K562 (cell line): ENCODE results near the gene STAT6. TPM values are rescaled to one million over a fixed set of nuclear protein-coding genes. Genes with fewer than 3 reads are reported as not detected.

Experiments used
- ADNP ChIP-seq: fragments of 200-800 bp; sonication (Bioruptor generic); IDR thresholded peaks from 2 replicates; pipeline ENCODE4 v1.6.1; 2016; ENCODE audit warnings: missing genetic modification characterization, missing compliant biosample characterization
- ARNT ChIP-seq, 2 experiments: fragments of 450-650 bp; IDR thresholded peaks; 2 replicates each; pipeline ENCODE4 v1.6.1; 2016; ENCODE audit warnings: mild to moderate bottlenecking in 1 of 2
- ATF7 ChIP-seq: fragments of 450-650 bp; IDR thresholded peaks from 2 replicates; pipeline ENCODE4 v1.7.1; 2014; ENCODE audit warnings: mild to moderate bottlenecking, moderate library complexity
- BACH1 ChIP-seq: fragments of 200-800 bp; sonication (Bioruptor generic); IDR thresholded peaks from 2 replicates; pipeline ENCODE4 v1.6.1; 2016; ENCODE audit warnings: missing genetic modification characterization, missing compliant biosample characterization
- CBX3 ChIP-seq, 2 experiments: IDR thresholded peaks; 1 replicate in 1 of 2; 2 replicates in 1 of 2; pipeline ENCODE4 v1.6.1; 2012; ENCODE audit warnings: inconsistent platforms in 2 of 2, low read length in 2 of 2, borderline replicate concordance in 1 of 2, control low read depth in 1 of 2
- CEBPB ChIP-seq: fragments of 450-650 bp; IDR thresholded peaks from 2 replicates; pipeline ENCODE4 v1.6.1; 2016; ENCODE audit warnings: missing genetic modification characterization, missing compliant biosample characterization
- CTBP1 ChIP-seq: fragments of 450-650 bp; IDR thresholded peaks from 2 replicates; pipeline ENCODE4 v1.6.1; 2016; ENCODE audit warnings: borderline replicate concordance
- ELF1 ChIP-seq: fragments of 200-800 bp; sonication (Bioruptor generic); IDR thresholded peaks from 2 replicates; pipeline ENCODE4 v1.6.1; 2016; ENCODE audit warnings: missing genetic modification characterization, missing compliant biosample characterization
- EP400 ChIP-seq: fragments of 450-650 bp; IDR thresholded peaks from 2 replicates; pipeline ENCODE4 v1.6.1; 2017; ENCODE audit warnings: antibody characterized with exemption, mild to moderate bottlenecking, moderate library complexity
- FOXP1 ChIP-seq: sonication (generic); formaldehyde crosslinking; IDR thresholded peaks from 2 replicates; pipeline ENCODE4 v1.8.0; 2022; ENCODE audit warnings: mild to moderate bottlenecking, missing genetic modification reagents
- NFIC ChIP-seq: fragments of 450-650 bp; IDR thresholded peaks from 2 replicates; pipeline ENCODE4 v1.6.1; 2017; ENCODE audit warnings: mild to moderate bottlenecking, inconsistent platforms
- RBM15 ChIP-seq: fragments of 200-400 bp; formaldehyde crosslinking; IDR thresholded peaks from 2 replicates; pipeline ENCODE4 v1.6.1; 2018; ENCODE audit warnings: mild to moderate bottlenecking, low read length, moderate library complexity; ENCODE audit not compliant: insufficient read depth
- ZNF584 ChIP-seq: fragments of 200-800 bp; sonication (Bioruptor generic); IDR thresholded peaks from 2 replicates; pipeline ENCODE4 v1.6.1; 2016; ENCODE audit warnings: low read depth, mild to moderate bottlenecking, missing genetic modification characterization, missing compliant biosample characterization
- ZNF589 ChIP-seq: fragments of 200-800 bp; sonication (Bioruptor generic); IDR thresholded peaks from 2 replicates; pipeline ENCODE4 v1.6.1; 2016; ENCODE audit warnings: low read depth, missing genetic modification characterization, missing compliant biosample characterization
- ZNF780A ChIP-seq: fragments of 250-450 bp; sonication (Bioruptor Pico); IDR thresholded peaks from 2 replicates; pipeline ENCODE4 v1.5.0; 2021; ENCODE audit warnings: mild to moderate bottlenecking
- polyA plus RNA-seq, 8 experiments: library from polyadenylated mRNA; depleted of rRNA in 4 of 8; stranded (reverse) in 5 of 8; unstranded in 3 of 8; fragments of >200 nt; fragmentation: Nextera tagmentation in 2 of 8; fragmentation: Illumina TruSeq in 1 of 8; extraction: Ambion mirVana in 2 of 8; extraction: Trizol in 1 of 8; gene quantifications; 2 replicates each; pipeline versions ENCODE4 v1.2.1 to v1.2.3, GENCODE V29; 2011 to 2014; ENCODE audit warnings: inconsistent platforms in 1 of 8, missing spikeins in 1 of 8
- total RNA-seq, 7 experiments: library from RNA; depleted of rRNA in 6 of 7; stranded (reverse); fragments of >200 nt in 6 of 7; fragmentation: Illumina TruSeq in 2 of 7; extraction: Trizol in 2 of 7; gene quantifications; 2 replicates each; pipeline versions ENCODE4 v1.2.1 to v1.2.3, GENCODE V29; 2011 to 2021; ENCODE audit warnings: low replicate concordance in 1 of 7
- TF ChIP-seq, protein P1 (sequence below): sonication (generic); formaldehyde crosslinking; IDR thresholded peaks from 2 replicates; pipeline ENCODE4 v1.8.0; 2023; ENCODE audit warnings: missing genetic modification reagents, mild to moderate bottlenecking, borderline replicate concordance
- TF ChIP-seq, protein P2 (sequence below): fragments of 250-450 bp; sonication (Bioruptor Pico); IDR thresholded peaks from 2 replicates; pipeline ENCODE4 v1.4.0; 2020; ENCODE audit warnings: mild to moderate bottlenecking, moderate library complexity
- TF ChIP-seq, protein P3 (sequence below): fragments of 450-650 bp; IDR thresholded peaks from 2 replicates; pipeline ENCODE4 v1.6.1; 2018; ENCODE audit not compliant: partially characterized antibody

Gene STAT6
- total and polyA plus RNA-seq, 9 of the 15 experiments (the other 6 are each of a cell fraction or from before 2014, with no cell fraction given), result 2.4 to 49.5 (median 26.5) TPM

DNA sequence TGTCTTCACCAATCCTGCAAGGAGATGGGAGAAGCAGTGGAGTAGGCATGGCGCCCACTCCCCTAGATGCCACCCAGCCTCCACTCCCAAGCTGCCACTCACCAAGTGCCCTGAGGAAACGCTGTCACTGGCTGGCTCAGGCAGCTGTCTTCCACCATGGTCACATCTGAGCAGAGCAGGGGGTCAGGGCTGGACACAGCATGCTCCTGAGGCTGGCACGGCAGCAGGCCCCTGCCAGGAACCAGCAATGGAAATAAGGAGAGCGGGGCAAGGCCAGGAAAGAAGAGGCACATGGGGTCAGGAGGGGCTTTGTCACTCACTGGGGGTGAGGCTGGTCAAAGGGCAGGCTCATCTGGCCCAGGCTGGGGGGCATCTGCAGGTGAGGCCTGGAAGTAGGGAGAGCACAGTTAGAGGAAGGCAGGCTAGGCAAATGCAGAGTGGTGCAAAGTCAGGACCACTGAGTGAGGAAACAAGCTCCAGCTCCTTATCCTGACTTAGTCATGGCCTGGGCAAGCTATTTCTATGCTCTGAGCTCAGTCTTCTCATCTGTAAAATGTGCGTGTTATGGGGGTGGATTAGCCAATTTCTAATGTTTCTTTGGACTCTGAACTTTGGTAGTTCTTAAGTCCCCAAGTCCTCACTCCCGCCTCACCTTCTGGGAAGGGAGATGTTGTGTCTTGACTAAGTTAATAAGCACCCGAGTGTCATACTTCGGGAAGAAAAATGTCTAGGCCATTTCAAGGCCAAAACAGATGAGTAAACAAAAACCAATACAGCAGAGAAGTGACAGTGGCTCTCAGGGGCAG, 14.2 kb downstream of the STAT6 start (continued):
- TF ChIP-seq, protein P1, sequence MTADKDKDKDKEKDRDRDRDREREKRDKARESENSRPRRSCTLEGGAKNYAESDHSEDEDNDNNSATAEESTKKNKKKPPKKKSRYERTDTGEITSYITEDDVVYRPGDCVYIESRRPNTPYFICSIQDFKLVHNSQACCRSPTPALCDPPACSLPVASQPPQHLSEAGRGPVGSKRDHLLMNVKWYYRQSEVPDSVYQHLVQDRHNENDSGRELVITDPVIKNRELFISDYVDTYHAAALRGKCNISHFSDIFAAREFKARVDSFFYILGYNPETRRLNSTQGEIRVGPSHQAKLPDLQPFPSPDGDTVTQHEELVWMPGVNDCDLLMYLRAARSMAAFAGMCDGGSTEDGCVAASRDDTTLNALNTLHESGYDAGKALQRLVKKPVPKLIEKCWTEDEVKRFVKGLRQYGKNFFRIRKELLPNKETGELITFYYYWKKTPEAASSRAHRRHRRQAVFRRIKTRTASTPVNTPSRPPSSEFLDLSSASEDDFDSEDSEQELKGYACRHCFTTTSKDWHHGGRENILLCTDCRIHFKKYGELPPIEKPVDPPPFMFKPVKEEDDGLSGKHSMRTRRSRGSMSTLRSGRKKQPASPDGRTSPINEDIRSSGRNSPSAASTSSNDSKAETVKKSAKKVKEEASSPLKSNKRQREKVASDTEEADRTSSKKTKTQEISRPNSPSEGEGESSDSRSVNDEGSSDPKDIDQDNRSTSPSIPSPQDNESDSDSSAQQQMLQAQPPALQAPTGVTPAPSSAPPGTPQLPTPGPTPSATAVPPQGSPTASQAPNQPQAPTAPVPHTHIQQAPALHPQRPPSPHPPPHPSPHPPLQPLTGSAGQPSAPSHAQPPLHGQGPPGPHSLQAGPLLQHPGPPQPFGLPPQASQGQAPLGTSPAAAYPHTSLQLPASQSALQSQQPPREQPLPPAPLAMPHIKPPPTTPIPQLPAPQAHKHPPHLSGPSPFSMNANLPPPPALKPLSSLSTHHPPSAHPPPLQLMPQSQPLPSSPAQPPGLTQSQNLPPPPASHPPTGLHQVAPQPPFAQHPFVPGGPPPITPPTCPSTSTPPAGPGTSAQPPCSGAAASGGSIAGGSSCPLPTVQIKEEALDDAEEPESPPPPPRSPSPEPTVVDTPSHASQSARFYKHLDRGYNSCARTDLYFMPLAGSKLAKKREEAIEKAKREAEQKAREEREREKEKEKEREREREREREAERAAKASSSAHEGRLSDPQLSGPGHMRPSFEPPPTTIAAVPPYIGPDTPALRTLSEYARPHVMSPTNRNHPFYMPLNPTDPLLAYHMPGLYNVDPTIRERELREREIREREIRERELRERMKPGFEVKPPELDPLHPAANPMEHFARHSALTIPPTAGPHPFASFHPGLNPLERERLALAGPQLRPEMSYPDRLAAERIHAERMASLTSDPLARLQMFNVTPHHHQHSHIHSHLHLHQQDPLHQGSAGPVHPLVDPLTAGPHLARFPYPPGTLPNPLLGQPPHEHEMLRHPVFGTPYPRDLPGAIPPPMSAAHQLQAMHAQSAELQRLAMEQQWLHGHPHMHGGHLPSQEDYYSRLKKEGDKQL (CRISPR knock-in tag), result no peak
- TF ChIP-seq, protein P2, sequence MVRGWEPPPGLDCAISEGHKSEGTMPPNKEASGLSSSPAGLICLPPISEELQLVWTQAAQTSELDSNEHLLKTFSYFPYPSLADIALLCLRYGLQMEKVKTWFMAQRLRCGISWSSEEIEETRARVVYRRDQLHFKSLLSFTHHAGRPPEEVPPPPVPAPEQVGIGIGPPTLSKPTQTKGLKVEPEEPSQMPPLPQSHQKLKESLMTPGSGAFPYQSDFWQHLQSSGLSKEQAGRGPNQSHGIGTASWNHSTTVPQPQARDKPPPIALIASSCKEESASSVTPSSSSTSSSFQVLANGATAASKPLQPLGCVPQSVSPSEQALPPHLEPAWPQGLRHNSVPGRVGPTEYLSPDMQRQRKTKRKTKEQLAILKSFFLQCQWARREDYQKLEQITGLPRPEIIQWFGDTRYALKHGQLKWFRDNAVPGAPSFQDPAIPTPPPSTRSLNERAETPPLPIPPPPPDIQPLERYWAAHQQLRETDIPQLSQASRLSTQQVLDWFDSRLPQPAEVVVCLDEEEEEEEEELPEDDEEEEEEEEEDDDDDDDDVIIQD (CRISPR knock-in tag), result no peak
- no peak for TF ChIP-seq CTBP1
- no peak for TF ChIP-seq ATF7
- TF ChIP-seq RBM15, result no peak
- no peak for TF ChIP-seq ARNT (IDR thresholded peaks at IDR 0.05)
- no peak for TF ChIP-seq NFIC
- no peak for TF ChIP-seq FOXP1 (CRISPR knock-in tag)
- TF ChIP-seq, protein P3, sequence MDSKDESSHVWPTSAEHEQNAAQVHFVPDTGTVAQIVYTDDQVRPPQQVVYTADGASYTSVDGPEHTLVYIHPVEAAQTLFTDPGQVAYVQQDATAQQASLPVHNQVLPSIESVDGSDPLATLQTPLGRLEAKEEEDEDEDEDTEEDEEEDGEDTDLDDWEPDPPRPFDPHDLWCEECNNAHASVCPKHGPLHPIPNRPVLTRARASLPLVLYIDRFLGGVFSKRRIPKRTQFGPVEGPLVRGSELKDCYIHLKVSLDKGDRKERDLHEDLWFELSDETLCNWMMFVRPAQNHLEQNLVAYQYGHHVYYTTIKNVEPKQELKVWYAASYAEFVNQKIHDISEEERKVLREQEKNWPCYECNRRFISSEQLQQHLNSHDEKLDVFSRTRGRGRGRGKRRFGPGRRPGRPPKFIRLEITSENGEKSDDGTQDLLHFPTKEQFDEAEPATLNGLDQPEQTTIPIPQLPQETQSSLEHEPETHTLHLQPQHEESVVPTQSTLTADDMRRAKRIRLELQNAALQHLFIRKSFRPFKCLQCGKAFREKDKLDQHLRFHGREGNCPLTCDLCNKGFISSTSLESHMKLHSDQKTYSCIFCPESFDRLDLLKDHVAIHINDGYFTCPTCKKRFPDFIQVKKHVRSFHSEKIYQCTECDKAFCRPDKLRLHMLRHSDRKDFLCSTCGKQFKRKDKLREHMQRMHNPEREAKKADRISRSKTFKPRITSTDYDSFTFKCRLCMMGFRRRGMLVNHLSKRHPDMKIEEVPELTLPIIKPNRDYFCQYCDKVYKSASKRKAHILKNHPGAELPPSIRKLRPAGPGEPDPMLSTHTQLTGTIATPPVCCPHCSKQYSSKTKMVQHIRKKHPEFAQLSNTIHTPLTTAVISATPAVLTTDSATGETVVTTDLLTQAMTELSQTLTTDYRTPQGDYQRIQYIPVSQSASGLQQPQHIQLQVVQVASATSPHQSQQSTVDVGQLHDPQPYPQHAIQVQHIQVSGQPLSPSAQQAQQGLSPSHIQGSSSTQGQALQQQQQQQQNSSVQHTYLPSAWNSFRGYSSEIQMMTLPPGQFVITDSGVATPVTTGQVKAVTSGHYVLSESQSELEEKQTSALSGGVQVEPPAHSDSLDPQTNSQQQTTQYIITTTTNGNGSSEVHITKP, result no peak
- TF ChIP-seq EP400, result no peak
- no peak for TF ChIP-seq ZNF589 (CRISPR knock-in tag)
- 0 out of 2 replicates have a peak, but pooled peaks have one; percentile 7 for TF ChIP-seq CEBPB (tag)
- TF ChIP-seq ELF1 (tag), result no peak
- TF ChIP-seq ZNF780A (CRISPR knock-in tag), result no peak
- no peak for TF ChIP-seq ZNF584 (CRISPR knock-in tag)
- TF ChIP-seq ADNP, result no peak
- TF ChIP-seq CBX3 (IDR thresholded peaks at IDR 0.05; ENCODE audit: borderline replicate concordance in 1 of 2, low read length in 2 of 2), result peak in 1 of 2 experiments; percentile 60; a peak in 1 of 3 replicates
- TF ChIP-seq BACH1, result no peak
